ENCODE measurements around the gene SYNE1. TPM values are rescaled to one million over a fixed set of nuclear protein-coding genes. Genes with fewer than 3 reads are reported as not detected.
"Not testable (repeated sequence)": the region's sequence is repeated elsewhere in the genome, so short reads cannot be mapped to it uniquely, and the experiment has no call there.

SYNE1 gene
- total and polyA plus RNA-seq, 8 donors: 12.8 to 279 (median 108) TPM

DNA sequence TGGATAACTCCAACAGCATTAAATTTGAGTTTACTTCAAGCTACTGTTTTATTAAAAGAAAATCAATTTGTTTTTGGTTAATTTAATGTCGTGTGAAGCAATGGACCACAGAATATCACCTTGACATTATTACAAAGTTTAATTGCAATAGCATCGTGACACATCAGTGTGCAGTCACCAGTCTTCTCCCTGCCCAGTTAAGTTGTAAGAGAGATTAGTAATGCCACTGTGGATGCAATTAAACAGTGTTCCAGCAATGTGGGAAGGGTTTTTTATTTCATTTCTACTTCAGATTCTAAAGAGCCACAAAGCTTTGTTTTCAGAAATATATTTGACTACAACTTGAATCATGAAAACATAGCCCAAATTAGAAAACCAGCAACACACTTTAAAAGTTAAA lies 128.7 kb downstream of the SYNE1 start:
- intact Hi-C loops (cut with DNase I; ENCODE audit: low total_unique reads): no loop called here
- Histone ChIP-seq H3K27ac (no peak overlapping the region), H3K4me1 (no peaks in the 10 kb centered on the region), H3K9me3 (no peaks in the 10 kb centered on the region), H3K36me3 (no peaks in the 10 kb centered on the region), H3K27me3 (no peaks in the 10 kb centered on the region), H3K4me3 (no peak overlapping the region)
- 84 to 90% (median 85%) methylated on average over 2 of the region's 2 CpGs for WGBS, 5 donors
- TF ChIP-seq, protein P1, sequence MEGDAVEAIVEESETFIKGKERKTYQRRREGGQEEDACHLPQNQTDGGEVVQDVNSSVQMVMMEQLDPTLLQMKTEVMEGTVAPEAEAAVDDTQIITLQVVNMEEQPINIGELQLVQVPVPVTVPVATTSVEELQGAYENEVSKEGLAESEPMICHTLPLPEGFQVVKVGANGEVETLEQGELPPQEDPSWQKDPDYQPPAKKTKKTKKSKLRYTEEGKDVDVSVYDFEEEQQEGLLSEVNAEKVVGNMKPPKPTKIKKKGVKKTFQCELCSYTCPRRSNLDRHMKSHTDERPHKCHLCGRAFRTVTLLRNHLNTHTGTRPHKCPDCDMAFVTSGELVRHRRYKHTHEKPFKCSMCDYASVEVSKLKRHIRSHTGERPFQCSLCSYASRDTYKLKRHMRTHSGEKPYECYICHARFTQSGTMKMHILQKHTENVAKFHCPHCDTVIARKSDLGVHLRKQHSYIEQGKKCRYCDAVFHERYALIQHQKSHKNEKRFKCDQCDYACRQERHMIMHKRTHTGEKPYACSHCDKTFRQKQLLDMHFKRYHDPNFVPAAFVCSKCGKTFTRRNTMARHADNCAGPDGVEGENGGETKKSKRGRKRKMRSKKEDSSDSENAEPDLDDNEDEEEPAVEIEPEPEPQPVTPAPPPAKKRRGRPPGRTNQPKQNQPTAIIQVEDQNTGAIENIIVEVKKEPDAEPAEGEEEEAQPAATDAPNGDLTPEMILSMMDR (IDR thresholded peaks at IDR 0.05): no peak
- TF ChIP-seq POLR2AphosphoS5 (IDR thresholded peaks at IDR 0.05) (no peak), EP300 (IDR thresholded peaks at IDR 0.05) (no peak), POLR2A (IDR thresholded peaks at IDR 0.05) (no peak)
- no peak for DNase-seq

DNA sequence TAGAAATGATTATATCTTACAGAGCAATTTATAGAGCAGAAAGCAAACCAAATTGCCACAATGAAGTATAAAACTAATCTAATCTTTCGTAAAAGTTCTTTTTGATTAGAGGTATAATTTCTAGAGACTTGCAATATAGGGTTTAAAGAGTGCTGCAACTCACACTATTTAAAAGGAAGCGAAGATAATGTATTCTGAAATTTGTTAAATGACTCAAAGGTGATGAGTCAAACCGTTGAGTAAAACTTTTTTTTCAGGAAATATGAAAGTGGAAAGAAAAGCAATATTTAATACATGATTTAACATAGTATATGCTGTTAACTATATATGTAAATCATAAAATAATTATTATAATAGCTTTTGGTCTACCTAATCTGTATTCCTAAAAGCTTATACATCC lies 133.6 kb downstream of the SYNE1 start:
- intact Hi-C loops (cut with DNase I; ENCODE audit: low total_unique reads): no loop called here
- no peak for DNase-seq
- WGBS, 5 donors: 74 to 81% (median 80%) methylated on average over 3 of the region's 3 CpGs

DNA sequence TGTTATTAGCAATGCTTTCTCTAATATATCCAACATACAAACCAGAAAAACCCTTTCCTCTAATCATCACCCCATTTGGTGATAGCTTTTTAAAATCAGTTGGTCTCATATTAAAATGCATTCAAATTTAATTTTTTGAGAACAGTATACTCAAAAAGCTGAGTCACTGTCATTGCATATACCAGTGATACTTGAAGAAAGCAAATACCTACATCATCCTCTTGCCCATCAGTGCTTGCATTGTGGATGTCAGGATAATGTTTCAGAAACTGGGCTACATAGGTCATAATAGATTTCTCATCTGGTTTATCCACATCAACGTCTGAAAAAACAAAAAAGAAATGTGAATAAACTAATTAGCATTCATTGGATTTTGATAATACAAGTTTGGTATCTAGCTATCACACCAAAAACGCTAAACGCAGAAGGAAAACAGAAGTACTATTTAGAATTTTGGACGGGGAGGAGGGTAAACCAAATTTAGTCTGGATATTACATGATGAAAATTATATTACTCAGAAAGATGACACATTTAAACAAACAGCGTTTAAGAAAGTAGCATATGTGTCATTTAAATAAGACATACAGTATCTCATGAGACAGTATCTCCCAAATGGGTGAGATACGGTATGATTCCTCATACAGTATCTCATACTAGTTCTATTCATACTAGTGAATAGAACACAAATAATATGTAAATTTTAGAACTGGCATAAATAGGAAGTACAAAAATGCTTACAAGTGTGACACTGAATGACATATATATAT lies 134.6 kb downstream of the SYNE1 start:
- intact Hi-C loops (cut with DNase I; ENCODE audit: low total_unique reads): no loop called here
- 76 to 83% (median 81%) methylated on average over 6 of the region's 6 CpGs for WGBS, 5 donors
- Histone ChIP-seq H3K27ac (no peak overlapping the region), H3K27me3 (no peaks in the 10 kb centered on the region), H3K4me1 (no peaks in the 10 kb centered on the region), H3K9me3 (no peaks in the 10 kb centered on the region), H3K4me3 (no peak overlapping the region), H3K36me3 (no peaks in the 10 kb centered on the region)
- DNase-seq: no peak
- TF ChIP-seq POLR2AphosphoS5 (IDR thresholded peaks at IDR 0.05) (no peak), POLR2A (IDR thresholded peaks at IDR 0.05) (no peak), EP300 (IDR thresholded peaks at IDR 0.05) (no peak)

More for the DNA sequence above, 133.6 kb downstream of the SYNE1 start:
- Histone ChIP-seq H3K4me1 (no peaks in the 10 kb centered on the region), H3K36me3 (no peaks in the 10 kb centered on the region), H3K9me3 (no peaks in the 10 kb centered on the region), H3K27ac (no peak overlapping the region), H3K27me3 (no peaks in the 10 kb centered on the region), H3K4me3 (no peak overlapping the region)
- TF ChIP-seq, protein P1 (IDR thresholded peaks at IDR 0.05): no peak
- no peak for TF ChIP-seq POLR2AphosphoS5 (IDR thresholded peaks at IDR 0.05)
- TF ChIP-seq EP300 (IDR thresholded peaks at IDR 0.05): no peak
- TF ChIP-seq POLR2A (IDR thresholded peaks at IDR 0.05): no peak

DNA sequence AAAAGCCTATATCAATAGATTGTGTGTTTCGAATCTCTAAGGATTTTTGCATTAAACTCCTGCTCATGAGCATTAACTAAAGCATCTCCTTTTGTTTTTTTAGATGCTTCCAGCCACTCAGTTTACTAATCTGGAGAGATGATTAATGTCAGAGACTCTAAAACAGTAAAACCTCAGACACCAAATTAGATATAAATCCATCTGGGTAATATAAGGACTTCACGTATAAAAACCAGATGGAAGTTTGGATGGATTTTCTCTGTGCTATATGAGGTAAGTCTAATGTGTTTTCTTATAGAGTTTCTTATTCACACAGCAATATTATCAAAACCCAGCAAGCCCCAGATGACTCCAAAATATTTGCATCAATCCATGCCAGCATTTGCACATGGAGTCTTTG lies 137.2 kb downstream of the SYNE1 start:
- H3K27me3 ChIP-seq: no peaks in the 10 kb centered on the region
- no peaks in the 10 kb centered on the region for H3K9me3 ChIP-seq
- no peaks in the 10 kb centered on the region for H3K36me3 ChIP-seq
- TF ChIP-seq, protein P1 (IDR thresholded peaks at IDR 0.05): no peak
- no peak for TF ChIP-seq POLR2A (IDR thresholded peaks at IDR 0.05)
- no peak for TF ChIP-seq POLR2AphosphoS5 (IDR thresholded peaks at IDR 0.05)
- TF ChIP-seq EP300 (IDR thresholded peaks at IDR 0.05): no peak
- H3K4me1 ChIP-seq: no peaks in the 10 kb centered on the region
- no peak overlapping the region for H3K4me3 ChIP-seq
- H3K27ac ChIP-seq: no peak overlapping the region
- intact Hi-C loops (cut with DNase I; ENCODE audit: low total_unique reads): no loop called here
- DNase-seq: no peak
- 88 to 97% (median 92%) methylated on average over 2 of the region's 2 CpGs for WGBS, 5 donors

DNA sequence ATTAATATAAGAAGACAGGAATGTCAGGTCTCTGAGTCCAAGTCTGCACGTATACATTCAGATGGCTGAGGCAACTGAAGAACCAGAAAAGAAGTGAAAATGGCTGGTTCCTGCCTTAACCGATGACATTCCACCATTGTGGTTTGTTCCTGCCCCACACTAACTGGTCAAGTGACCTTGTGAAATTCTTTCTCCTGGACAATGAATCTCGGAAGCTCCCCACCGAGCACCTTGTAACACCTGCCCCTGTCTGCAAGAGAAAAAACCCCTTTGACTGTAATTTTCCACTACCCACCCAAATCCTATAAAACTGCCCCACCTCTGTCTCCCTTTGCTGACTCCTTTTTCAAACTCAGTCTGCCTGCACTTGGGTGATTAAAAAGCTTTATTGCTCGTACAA lies 140.4 kb downstream of the SYNE1 start:
- intact Hi-C loops (cut with DNase I; ENCODE audit: low total_unique reads): no loop called here
- Histone ChIP-seq H3K9me3 (no peaks in the 10 kb centered on the region), H3K36me3 (no peaks in the 10 kb centered on the region), H3K4me3 (no peak overlapping the region), H3K27ac (no peak overlapping the region), H3K27me3 (no peaks in the 10 kb centered on the region), H3K4me1 (no peaks in the 10 kb centered on the region)
- 85 to 93% (median 91%) methylated on average over 5 of the region's 5 CpGs for WGBS, 5 donors
- no peak for TF ChIP-seq POLR2AphosphoS5 (IDR thresholded peaks at IDR 0.05)
- DNase-seq: no peak

DNA sequence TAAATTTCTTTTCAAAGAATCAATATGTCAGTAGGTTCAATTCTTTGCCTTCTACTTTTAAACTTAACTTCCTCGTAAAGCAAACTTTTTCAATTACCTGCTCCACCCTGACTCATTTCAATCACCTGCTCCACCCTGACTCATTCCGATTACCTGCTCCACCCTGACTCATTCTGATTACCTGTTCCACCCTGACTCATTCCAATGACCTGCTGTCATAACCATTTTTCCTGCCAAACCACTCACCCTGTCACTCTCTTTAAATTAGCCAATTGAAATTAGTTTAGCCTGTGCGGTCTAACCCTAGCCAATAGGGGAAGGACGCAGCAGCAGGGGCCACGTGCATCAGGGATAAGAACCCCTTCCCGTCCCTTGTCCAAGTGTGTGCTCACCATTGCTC lies 141.7 kb downstream of the SYNE1 start:
- H3K9me3 ChIP-seq; H3K36me3 ChIP-seq; intact Hi-C loops (cut with DNase I; ENCODE audit: low total_unique reads); H3K4me1 ChIP-seq; H3K27ac ChIP-seq; DNase-seq; H3K27me3 ChIP-seq; H3K4me3 ChIP-seq: not testable (repeated sequence)
- WGBS, 5 donors: 83 to 92% (median 87%) methylated on average over 6 of the region's 6 CpGs

DNA sequence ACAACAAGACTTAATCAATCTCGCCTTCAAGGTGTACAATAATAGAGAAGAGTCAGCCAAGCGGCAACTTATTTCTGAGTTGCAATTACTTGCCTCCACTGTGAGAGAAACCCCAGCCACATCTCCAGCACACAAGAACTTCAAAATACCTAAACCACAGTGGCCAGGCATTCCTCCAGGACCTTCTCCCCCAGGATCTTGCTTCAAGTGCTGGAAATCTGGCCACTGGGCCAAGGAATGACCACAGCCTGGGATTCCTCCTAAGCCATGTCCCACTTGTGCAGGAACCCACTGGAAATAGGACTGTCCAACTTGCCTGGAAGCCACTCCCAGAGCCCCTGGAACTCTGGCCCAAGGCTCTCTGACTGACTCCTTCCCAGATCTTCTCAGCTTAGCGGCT lies 144.9 kb downstream of the SYNE1 start:
- H3K36me3 ChIP-seq; H3K4me1 ChIP-seq; DNase-seq; H3K27me3 ChIP-seq; H3K4me3 ChIP-seq; intact Hi-C loops (cut with DNase I; ENCODE audit: low total_unique reads); H3K9me3 ChIP-seq; H3K27ac ChIP-seq: not testable (repeated sequence)
- 92 to 98% (median 96%) methylated on average over 3 of the region's 3 CpGs for WGBS, 5 donors

DNA sequence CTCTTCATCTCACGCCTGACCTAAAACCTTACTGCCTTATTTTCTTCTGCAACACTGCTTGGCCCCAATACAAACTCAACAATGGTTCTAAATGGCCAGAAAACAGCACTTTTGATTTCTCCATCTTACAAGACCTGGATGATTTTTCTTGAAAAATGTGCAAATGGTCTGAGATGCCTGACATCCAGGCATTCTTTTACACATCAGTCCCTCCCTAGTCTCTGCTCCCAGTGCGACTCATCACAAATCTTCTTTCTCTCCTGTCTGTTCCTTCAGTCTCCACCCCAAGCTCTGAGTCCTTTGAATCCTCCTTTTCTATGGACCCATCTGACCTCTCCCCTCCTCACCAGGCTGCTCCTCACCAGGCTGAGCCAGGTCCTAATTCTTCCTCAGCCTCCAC lies 145.7 kb downstream of the SYNE1 start:
- 81 to 94% (median 90%) methylated on average over 2 of the region's 2 CpGs for WGBS, 5 donors
- intact Hi-C loops (cut with DNase I; ENCODE audit: low total_unique reads): not testable (repeated sequence)

More for the DNA sequence above, 145.7 kb downstream of the SYNE1 start:
- not testable (repeated sequence) for H3K27me3 ChIP-seq, H3K4me3 ChIP-seq, H3K27ac ChIP-seq, H3K9me3 ChIP-seq, DNase-seq, H3K4me1 ChIP-seq, H3K36me3 ChIP-seq
